HS-5 (cell line): Measurements from ENCODE around the gene EIF5A2.

Source experiments
- DNase-seq: peaks from one replicate; pipeline ENCODE4 v3.0.0-alpha.2; 2012; ENCODE audit warnings: low read depth

The EIF5A2 gene

DNA sequence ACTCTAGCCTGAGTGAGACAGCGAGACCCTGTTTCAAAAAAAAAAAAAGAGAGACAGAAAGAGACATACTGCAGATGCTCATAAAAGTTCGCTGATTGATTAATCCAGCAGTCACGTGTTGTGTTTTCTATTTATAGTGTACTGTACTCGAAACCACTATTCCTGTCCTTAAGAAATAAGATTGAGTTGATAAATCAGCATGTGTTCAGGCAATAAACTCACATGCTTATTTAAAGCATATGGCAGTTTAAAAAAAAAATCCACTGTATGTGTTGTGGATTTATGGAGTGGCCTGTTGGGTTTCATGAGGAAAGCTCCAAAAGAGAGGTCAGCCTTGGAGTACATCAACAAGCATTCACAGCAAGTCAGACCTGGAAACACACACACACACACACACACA, 56.1 kb downstream of the EIF5A2 start:
- no peak for DNase-seq

DNA sequence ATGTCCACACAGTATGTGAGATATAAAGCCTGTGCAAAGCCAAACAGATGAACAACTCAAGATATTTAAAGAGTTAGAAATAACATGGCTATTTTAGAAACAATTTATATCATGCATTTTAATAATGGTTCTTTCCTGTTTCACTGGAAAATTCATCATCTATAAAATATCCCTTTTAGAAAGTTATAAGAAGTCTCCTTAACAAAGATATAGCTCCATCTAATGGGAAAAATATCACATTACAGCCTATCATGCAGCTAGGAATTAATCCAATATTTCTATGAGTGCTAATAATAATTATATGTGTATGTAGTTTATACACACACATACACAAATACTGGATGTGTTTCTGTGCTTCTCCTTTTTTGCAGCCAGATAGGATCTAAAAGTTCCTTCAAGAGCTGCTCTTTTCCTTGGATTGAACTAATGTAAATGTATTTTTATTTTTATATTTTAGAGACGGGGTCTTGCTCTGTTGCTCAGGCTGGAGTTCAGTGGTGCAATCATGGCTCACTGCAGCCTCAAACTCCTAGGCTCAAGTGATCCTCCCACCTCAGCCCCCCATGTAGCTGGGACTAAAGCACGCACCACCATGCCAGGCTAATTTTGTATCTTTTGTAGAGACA, 60.0 kb downstream of the EIF5A2 start:
- no peak for DNase-seq

DNA sequence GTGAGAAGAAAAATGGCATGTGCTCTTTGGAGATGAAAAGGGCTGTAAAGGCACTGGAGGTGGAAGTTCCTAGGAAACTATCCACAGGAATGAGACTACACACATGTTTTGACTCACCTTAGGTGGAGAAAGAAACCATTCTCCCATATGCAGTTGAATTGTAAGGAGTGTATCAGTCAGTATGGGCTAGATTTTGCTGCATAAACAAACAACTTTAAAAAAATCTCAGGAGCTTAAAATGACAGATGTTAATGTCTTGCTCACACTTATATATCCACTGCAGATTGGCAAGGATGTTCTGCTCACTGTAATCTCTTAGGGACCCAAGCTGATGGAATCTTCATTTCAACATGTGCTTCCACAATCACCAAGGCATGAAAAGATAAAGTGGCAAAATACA, 64.1 kb downstream of the EIF5A2 start:
- DNase-seq, result no peak

DNA sequence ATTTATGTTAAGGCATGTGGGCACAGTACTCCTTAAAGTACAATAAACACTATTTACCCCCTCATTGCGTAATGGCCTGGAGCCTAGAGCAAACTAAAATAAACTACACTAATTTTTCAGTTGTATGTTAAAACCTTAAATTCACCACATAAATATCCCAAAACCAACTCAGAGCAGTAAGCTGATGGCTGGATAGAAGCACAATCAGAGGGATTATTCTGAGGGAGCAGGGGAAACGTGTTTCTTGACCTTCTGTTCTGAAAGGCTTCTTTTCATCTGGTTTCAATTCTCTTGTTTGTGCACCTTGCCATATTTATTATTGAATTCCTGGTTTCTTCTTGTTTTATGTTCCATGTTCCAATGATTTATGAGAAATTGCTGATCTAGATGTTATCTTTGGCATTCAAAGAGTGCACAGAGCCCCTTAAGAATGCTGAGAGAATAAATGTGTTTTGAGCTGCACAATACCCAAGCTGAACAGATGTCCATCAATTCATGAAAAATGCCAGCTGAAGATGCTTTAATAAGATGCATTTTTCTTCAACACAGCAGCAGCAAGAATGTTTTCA, 68.1 kb downstream of the EIF5A2 start:
- no peak for DNase-seq

DNA sequence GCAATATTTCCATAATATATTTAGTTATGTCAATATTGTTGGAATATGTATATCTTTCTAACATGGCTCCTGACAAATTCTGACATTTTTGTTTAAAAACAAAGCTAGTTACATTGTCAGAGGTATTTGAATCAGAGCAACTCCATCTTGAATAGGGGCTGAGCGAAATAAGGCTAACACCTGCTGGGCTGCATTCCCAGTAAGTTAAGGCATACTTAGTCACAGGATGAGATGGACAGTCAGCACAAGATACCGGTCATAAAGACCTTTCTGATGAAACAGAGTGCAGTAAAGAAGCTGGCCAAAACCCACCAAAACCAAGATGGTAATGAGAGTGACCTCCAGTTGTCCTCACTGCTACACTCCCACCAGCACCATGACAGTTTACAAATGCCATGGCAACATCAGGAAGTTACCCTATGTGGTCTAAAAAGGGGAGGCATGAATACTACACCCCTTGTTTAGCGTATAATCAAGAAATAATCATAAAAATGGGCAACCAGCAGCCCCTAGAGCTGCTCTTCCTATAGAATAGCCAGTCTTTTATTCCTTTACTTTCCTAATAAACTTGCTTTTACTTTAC, 68.8 kb downstream of the EIF5A2 start:
- no peak for DNase-seq
